Measurements from ENCODE around the gene MAP3K20. TPM values are rescaled to one million over a fixed set of nuclear protein-coding genes. Genes with fewer than 3 reads are reported as not detected.

The MAP3K20 gene
- polyA plus RNA-seq, 1 of the 3 experiments (the other 2 are of a cell fraction) = 8.5 TPM

DNA sequence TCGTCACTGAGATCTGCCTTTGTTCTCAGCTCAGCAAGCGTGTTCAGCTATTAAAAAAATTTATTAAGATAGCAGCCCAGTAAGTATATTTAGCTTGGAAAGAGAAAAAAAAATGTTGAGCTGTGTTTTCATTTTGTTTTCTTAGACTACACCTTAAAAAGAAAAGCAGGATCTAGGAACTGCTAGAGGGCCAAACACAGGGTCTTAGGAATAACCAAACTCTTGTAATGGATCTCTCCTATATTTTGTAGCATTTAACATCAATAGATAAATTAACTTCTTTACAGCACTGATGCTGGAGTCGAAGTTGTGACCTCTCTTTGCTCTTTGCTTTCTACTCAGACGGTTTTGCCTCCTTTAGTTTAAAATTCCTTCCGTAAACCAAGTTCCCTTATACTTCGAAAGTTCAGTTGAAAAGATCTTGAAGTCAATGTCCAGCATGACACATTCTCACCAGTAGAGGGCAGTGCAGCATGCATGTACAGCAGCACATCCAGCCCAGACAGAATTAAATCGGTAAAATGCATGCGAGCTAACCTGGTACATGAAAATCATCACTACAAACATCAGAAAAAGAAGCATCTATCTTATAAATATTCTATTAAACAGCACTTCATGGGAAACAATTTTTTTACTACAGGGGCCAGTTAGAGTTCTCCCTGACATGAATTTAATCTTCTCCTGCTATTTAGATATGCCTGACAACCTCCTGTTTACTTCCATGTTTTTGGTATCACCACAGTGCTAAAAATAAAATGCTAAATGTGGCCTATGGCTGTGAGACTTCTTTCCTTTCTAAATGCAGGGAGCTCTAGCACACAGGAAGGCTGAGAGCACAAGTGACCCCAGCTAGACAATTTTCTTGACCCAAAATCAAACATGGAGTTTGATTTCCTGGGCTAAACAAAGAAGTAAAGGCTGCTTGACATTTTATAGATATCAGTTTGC, 48.2 kb upstream of the MAP3K20 start (continued):
- TF ChIP-seq RAD21 (IDR thresholded peaks at IDR 0.05; ENCODE audit: low read length) (peak; percentile 98), TCF12 (IDR thresholded peaks at IDR 0.05) (no peak), SIN3A (IDR thresholded peaks at IDR 0.05; ENCODE audit: borderline replicate concordance, low read depth, low read length) (no peak)

DNA sequence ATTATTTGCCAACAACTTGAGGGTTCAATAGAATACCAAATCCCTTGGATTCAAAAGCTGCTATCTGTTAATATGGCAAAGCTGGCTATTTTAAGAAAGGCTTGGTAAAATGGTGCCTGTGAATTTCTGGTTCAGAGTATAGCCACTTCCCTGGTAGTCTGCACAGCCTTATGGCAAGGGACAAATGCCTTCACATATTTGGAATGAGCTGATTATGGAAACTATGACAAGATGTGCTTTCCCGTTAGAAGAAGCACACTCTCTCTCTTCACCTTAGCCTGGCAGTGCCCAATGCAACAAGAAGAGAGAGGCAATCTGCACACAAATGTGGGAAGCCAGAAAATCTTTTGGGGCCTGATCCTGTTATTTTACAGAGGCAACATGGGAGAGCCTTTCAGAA, 47.5 kb upstream of the MAP3K20 start:
- H3K27me3 ChIP-seq (ENCODE audit: insufficient read depth) = no peaks in the 10 kb centered on the region
- no peak for DNase-seq
- H4K20me1 ChIP-seq (ENCODE audit: insufficient read depth) = no peaks in the 10 kb centered on the region
- H3K36me3 ChIP-seq (replicated peaks in 1 of 2; ENCODE audit: control insufficient read depth in 1 of 2, insufficient read depth in 2 of 2, low read length in 1 of 2) = peaks cover 0 to 3% of the 10 kb centered on the region in 2 experiments
- peak overlapping the region; percentile 73 for H2AFZ ChIP-seq (ENCODE audit: low read depth)
- H3K4me2 ChIP-seq = no peak overlapping the region
- no peaks in the 10 kb centered on the region for H3K9me3 ChIP-seq
- H3K4me3 ChIP-seq (ENCODE audit: low read depth in 2 of 2, low read length in 1 of 2) = no peak overlapping the region
- no peaks in the 10 kb centered on the region for H3F3A ChIP-seq (replicated peaks; ENCODE audit: insufficient read depth)
- H3K4me1 ChIP-seq (ENCODE audit: control insufficient read depth in 1 of 2, insufficient read depth in 2 of 2, low read depth in 1 of 2, low read length in 1 of 2) = peaks cover 3 to 6% of the 10 kb centered on the region in 2 experiments; a peak in 2 of 4 replicates
- no peaks in the 10 kb centered on the region for H3K79me2 ChIP-seq (ENCODE audit: insufficient read depth)
- H3K27ac ChIP-seq (ENCODE audit: low read depth in 2 of 2, low read length in 1 of 2) = peak overlapping the region in 1 of 2 experiments; percentile 14; a peak in 2 of 4 replicates
- 90% methylated on average over 1 of the region's 1 CpG for WGBS (ENCODE audit: low lambda C conversion rate)
- H3K9ac ChIP-seq = no peak overlapping the region
- ChIA-PET CTCF (interaction anchor here (0.6 to 6.2 kb wide), 64 partner anchors 8 to 1317 kb away, joined by 3 to 256 read pairs (median 4); no protein-coding TSS in a partner anchor), POLR2A (no interaction called here)
- no peaks in the 10 kb centered on the region for H3K9me2 ChIP-seq
- TF ChIP-seq GATA2 (CRISPR knock-in tag; IDR thresholded peaks at IDR 0.05) (no peak), TAF1 (IDR thresholded peaks at IDR 0.05; ENCODE audit: borderline replicate concordance, low read depth, low read length) (no peak), YY1 (IDR thresholded peaks at IDR 0.05; ENCODE audit: low read depth) (no peak), TCF12 (IDR thresholded peaks at IDR 0.05) (no peak), ELF1 (IDR thresholded peaks at IDR 0.05) (no peak), NRF1 (IDR thresholded peaks at IDR 0.05; ENCODE audit: low read depth, low read length) (no peak), SIN3A (IDR thresholded peaks at IDR 0.05; ENCODE audit: borderline replicate concordance, low read depth, low read length) (no peak), RFX5 (IDR thresholded peaks at IDR 0.05; ENCODE audit: low read length) (no peak)
- TF ChIP-seq, protein P1, sequence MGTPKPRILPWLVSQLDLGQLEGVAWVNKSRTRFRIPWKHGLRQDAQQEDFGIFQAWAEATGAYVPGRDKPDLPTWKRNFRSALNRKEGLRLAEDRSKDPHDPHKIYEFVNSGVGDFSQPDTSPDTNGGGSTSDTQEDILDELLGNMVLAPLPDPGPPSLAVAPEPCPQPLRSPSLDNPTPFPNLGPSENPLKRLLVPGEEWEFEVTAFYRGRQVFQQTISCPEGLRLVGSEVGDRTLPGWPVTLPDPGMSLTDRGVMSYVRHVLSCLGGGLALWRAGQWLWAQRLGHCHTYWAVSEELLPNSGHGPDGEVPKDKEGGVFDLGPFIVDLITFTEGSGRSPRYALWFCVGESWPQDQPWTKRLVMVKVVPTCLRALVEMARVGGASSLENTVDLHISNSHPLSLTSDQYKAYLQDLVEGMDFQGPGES (IDR thresholded peaks at IDR 0.05; ENCODE audit: low read depth, low read length) = no peak

DNA sequence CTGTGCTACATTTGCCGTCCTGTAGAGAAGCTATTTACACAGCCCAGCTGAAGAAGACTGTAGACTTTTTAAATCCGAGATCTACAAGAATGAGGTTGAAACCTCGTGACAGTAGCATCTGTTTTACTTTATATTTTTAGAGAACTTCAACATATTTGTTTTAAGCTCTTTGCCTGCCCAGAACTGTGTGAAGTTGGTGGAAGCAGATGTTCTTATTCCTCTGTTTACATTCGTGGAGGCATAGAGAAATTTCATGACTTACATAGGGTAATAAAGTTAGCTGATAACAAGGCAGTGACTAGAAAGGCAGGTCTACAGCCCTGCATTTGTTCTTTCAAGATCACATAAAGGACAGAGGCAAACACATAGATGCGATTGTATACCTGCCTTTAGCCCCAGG, 47.0 kb upstream of the MAP3K20 start:
- Histone ChIP-seq H3K79me2 (ENCODE audit: insufficient read depth) (no peaks in the 10 kb centered on the region), H3K4me2 (no peak overlapping the region), H4K20me1 (ENCODE audit: insufficient read depth) (no peaks in the 10 kb centered on the region), H3K4me1 (ENCODE audit: control insufficient read depth in 1 of 2, insufficient read depth in 2 of 2, low read depth in 1 of 2, low read length in 1 of 2) (peaks cover 3 to 6% of the 10 kb centered on the region in 2 experiments; a peak in 2 of 4 replicates), H2AFZ (ENCODE audit: low read depth) (no peak overlapping the region), H3K27me3 (ENCODE audit: insufficient read depth) (no peaks in the 10 kb centered on the region), H3F3A (replicated peaks; ENCODE audit: insufficient read depth) (no peaks in the 10 kb centered on the region), H3K36me3 (replicated peaks in 1 of 2; ENCODE audit: control insufficient read depth in 1 of 2, insufficient read depth in 2 of 2, low read length in 1 of 2) (peaks cover 0 to 3% of the 10 kb centered on the region in 2 experiments), H3K4me3 (ENCODE audit: low read depth in 2 of 2, low read length in 1 of 2) (no peak overlapping the region), H3K27ac (ENCODE audit: low read depth in 2 of 2, low read length in 1 of 2) (no peak overlapping the region), H3K9me2 (no peaks in the 10 kb centered on the region), H3K9ac (no peak overlapping the region), H3K9me3 (no peaks in the 10 kb centered on the region)
- no peak for DNase-seq
- WGBS (ENCODE audit: low lambda C conversion rate) = 67% methylated on average over 5 of the region's 5 CpGs
- POLR2A ChIA-PET = no interaction called here
- CTCF ChIA-PET = interaction anchor here (1.1 to 6.2 kb wide), 17 partner anchors 13 to 1316 kb away, joined by 3 to 256 read pairs (median 5); no protein-coding TSS in a partner anchor
- TF ChIP-seq FOSL2 (IDR thresholded peaks at IDR 0.05; ENCODE audit: borderline replicate concordance, low read depth) = no peak
- TF ChIP-seq FOXM1 (IDR thresholded peaks at IDR 0.05; ENCODE audit: low read depth) = no peak
- TF ChIP-seq, protein P2, sequence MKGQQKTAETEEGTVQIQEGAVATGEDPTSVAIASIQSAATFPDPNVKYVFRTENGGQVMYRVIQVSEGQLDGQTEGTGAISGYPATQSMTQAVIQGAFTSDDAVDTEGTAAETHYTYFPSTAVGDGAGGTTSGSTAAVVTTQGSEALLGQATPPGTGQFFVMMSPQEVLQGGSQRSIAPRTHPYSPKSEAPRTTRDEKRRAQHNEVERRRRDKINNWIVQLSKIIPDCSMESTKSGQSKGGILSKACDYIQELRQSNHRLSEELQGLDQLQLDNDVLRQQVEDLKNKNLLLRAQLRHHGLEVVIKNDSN (IDR thresholded peaks at IDR 0.05; ENCODE audit: borderline replicate concordance, low read depth) = no peak
- no peak for TF ChIP-seq RAD21 (IDR thresholded peaks at IDR 0.05; ENCODE audit: low read length)
- TF ChIP-seq NRF1 (IDR thresholded peaks at IDR 0.05; ENCODE audit: low read depth, low read length) = no peak
- TF ChIP-seq TCF12 (IDR thresholded peaks at IDR 0.05) = no peak
- TF ChIP-seq, protein P3, sequence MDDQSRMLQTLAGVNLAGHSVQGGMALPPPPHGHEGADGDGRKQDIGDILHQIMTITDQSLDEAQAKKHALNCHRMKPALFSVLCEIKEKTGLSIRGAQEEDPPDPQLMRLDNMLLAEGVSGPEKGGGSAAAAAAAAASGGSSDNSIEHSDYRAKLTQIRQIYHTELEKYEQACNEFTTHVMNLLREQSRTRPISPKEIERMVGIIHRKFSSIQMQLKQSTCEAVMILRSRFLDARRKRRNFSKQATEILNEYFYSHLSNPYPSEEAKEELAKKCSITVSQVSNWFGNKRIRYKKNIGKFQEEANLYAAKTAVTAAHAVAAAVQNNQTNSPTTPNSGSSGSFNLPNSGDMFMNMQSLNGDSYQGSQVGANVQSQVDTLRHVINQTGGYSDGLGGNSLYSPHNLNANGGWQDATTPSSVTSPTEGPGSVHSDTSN (IDR thresholded peaks at IDR 0.05) = no peak
- TF ChIP-seq MEF2A (IDR thresholded peaks at IDR 0.05; ENCODE audit: borderline replicate concordance, low read depth) = no peak
- no peak for TF ChIP-seq GATA2 (CRISPR knock-in tag; IDR thresholded peaks at IDR 0.05)
- no peak for TF ChIP-seq CHD2 (IDR thresholded peaks at IDR 0.05; ENCODE audit: low read length, partially characterized antibody)

Data from SK-N-SH (cell line).